ENCODE results near the gene IGF2.

IGF2 gene

DNA sequence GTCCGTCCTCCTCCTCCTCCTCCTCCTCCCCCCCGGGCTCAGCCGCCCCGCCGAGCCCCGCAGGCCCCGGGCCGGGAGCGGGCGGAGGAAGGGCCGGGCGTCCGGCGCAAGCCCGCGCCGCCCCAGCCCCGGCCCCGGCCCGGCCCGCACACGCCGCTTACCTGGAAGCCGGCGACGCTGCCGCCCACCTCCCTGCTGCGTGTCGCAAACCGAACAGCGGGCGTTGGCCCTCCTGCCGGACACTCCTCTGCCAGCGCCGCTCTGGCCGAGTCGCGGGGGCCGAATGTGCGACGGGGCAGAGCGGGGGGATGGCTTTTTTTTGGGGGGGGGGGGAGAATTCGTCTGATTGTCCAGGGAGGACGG is 1.1 kb downstream of the IGF2 start:
- DNase-seq (ENCODE audit: insufficient read length) (no peak), FAIRE-seq (no peak)
- TF ChIP-seq POLR2AphosphoS5 (IDR thresholded peaks at IDR 0.05; ENCODE audit: low read depth, low read length) (no peak), TAF1 (IDR thresholded peaks at IDR 0.05; ENCODE audit: borderline replicate concordance, low read depth, low read length) (no peak), POLR2A (IDR thresholded peaks at IDR 0.05; ENCODE audit: low read depth, low read length) (no peak)

DNA sequence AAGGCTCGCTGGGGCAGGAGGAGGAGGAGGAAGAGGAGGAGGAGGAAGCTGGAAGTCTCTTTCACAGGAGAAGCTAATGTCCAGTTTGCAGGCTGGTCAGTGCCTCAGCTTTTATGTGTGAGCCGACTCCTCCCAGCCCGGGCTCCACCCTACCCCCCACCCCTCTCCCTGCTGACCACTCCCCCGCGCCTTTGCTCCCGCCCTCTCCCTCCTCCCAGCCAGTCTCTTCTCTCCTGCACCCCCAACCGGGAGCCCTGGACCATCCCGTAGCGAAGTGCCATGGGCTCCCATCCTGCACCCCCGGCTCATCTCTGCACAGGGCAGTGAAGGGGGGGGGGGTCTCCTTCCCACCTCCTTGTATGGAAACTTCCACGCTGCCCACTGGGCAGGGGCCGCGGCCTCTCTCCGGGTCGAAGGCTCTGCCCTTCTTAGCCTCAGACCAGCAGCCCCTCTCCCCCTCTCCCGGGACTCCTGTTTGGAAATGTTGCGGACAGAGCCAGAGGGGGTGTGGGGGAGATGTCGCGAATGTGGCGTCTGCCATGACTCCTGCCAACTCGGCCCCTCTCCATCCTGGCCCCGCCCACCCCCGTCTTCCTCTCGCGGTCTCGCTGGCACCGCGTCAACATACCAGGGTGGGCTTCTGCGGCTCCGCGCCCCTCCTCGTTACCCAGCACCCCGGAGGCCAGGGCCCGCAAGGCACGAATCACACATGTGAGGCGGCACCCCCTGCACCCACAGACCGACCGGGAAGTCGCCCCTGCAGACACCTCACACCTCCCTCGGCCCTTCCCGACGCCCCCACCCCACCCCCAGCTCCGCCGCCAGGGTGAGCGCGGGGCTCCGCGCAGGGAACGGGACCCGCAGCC is 1.8 kb downstream of the IGF2 start:
- TF ChIP-seq POLR2AphosphoS5 (IDR thresholded peaks at IDR 0.05; ENCODE audit: low read depth, low read length) (no peak), TAF1 (IDR thresholded peaks at IDR 0.05; ENCODE audit: borderline replicate concordance, low read depth, low read length) (no peak), POLR2A (IDR thresholded peaks at IDR 0.05; ENCODE audit: low read depth, low read length) (no peak)
- FAIRE-seq (no peak), DNase-seq (ENCODE audit: insufficient read length) (no peak)

DNA sequence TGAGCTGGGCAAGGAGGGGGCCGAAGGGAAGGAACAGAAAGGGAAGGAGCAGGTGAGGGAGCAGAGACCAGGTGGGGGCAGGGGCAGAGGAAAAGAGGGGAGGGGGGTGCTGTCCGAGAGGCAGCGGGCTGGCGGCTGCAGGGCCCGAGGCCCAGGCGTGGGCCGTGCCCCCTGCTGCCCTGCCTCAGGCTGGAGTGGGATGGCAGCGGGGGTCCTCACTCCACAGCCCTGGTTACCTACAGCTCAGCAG is 2.3 kb downstream of the IGF2 start:
- DNase-seq (ENCODE audit: insufficient read length) (no peak), FAIRE-seq (no peak)
- TF ChIP-seq POLR2AphosphoS5 (IDR thresholded peaks at IDR 0.05; ENCODE audit: low read depth, low read length), result no peak
- TF ChIP-seq TAF1 (IDR thresholded peaks at IDR 0.05; ENCODE audit: borderline replicate concordance, low read depth, low read length), result no peak
- no peak for TF ChIP-seq POLR2A (IDR thresholded peaks at IDR 0.05; ENCODE audit: low read depth, low read length)

DNA sequence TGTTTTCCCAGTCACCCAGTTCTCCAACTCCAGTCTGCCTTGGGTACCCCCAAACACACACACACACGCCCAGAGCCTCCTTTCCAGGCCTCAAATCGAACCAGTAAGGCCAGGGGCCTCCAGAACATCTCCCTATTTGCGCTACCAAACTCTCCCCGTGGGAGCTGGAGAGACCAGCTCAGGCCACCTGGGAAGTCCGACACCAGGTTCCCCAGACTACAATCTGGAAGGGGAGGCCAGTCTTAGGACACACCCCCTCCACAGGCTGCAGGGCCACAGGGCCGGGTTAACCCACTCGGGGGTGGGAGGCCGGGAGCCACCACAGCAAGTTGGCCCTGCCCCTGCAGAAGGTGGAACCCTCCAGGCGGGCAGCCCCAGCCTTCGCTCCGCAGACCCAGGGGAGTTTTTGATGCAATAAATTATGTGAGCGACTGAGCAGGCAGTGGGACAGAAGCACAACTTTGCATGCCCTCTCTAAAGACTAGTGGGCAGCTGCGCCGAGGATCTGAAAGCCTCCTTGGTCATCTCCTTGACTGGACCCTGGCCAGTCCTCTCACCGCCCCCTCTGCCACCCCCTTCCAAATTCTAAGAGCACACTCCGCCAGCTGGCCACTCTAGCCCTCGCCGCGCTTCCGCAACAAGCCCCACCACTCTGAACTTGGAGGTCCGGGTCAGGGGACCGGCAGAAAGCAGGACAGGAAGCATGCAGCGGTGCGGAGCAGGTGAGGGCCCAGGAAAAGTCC is 2.8 kb downstream of the IGF2 start:
- DNase-seq (ENCODE audit: insufficient read length) (no peak), FAIRE-seq (no peak)
- TF ChIP-seq TAF1 (IDR thresholded peaks at IDR 0.05; ENCODE audit: borderline replicate concordance, low read depth, low read length) (no peak), POLR2AphosphoS5 (IDR thresholded peaks at IDR 0.05; ENCODE audit: low read depth, low read length) (no peak), POLR2A (IDR thresholded peaks at IDR 0.05; ENCODE audit: low read depth, low read length) (no peak)

DNA sequence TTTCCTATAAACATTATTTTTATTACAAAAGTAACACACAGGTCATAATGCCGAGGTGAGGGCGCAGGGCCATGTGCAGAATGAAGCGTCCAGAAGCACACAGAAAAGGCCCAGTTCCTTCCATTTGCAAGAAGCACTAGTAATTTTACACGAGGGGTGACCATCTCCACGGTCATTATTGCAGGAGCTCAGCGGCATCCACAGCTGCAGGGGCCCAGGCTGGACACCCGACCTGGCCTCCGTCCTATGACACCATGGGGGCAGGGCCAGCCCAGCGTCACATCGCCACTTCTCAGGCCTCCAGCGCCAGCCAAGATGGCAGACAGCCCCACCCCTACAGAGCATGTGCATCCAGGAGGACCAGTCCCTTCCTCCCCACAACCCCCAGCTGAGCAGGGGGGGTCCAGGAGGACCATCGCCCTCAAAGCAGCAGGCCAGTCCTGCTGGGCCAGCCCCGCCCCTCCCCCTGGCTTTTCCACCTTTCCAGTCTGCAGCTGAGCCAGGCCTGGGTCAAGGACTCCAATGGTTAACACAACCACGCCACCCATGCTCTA is 3.5 kb downstream of the IGF2 start:
- no peak for DNase-seq (ENCODE audit: insufficient read length)

DNA sequence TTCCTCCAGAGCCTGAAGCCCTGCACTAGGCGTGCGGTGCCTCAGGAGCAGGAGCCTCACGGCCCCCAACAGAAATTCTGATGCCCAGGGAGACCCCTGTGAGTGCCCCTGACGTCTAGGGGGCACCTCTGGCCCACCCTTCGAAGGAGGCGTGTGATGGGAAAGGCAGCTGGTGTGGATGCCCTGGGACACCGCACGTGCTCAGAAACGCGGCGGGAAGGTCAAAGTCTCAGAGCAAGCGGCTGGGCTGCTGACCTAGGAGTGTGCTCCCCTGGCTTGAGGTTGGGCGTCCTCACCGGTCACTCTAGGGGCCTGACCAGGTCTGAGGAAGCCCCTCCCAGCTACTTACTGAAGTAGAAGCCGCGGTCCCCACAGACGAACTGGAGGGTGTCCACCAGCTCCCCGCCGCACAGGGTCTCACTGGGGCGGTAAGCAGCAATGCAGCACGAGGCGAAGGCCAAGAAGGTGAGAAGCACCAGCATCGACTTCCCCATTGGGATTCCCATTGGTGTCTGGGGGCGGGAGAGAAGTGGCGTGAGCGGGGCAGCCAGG is 4.1 kb downstream of the IGF2 start:
- DNase-seq (ENCODE audit: insufficient read length) (no peak), FAIRE-seq (no peak)
- TF ChIP-seq POLR2AphosphoS5 (IDR thresholded peaks at IDR 0.05; ENCODE audit: low read depth, low read length) (no peak), POLR2A (IDR thresholded peaks at IDR 0.05; ENCODE audit: low read depth, low read length) (no peak), TAF1 (IDR thresholded peaks at IDR 0.05; ENCODE audit: borderline replicate concordance, low read depth, low read length) (no peak)

More for the DNA sequence above, 3.5 kb downstream of the IGF2 start:
- FAIRE-seq, result no peak
- TF ChIP-seq TAF1 (IDR thresholded peaks at IDR 0.05; ENCODE audit: borderline replicate concordance, low read depth, low read length) (no peak), POLR2AphosphoS5 (IDR thresholded peaks at IDR 0.05; ENCODE audit: low read depth, low read length) (no peak), POLR2A (IDR thresholded peaks at IDR 0.05; ENCODE audit: low read depth, low read length) (no peak)

DNA sequence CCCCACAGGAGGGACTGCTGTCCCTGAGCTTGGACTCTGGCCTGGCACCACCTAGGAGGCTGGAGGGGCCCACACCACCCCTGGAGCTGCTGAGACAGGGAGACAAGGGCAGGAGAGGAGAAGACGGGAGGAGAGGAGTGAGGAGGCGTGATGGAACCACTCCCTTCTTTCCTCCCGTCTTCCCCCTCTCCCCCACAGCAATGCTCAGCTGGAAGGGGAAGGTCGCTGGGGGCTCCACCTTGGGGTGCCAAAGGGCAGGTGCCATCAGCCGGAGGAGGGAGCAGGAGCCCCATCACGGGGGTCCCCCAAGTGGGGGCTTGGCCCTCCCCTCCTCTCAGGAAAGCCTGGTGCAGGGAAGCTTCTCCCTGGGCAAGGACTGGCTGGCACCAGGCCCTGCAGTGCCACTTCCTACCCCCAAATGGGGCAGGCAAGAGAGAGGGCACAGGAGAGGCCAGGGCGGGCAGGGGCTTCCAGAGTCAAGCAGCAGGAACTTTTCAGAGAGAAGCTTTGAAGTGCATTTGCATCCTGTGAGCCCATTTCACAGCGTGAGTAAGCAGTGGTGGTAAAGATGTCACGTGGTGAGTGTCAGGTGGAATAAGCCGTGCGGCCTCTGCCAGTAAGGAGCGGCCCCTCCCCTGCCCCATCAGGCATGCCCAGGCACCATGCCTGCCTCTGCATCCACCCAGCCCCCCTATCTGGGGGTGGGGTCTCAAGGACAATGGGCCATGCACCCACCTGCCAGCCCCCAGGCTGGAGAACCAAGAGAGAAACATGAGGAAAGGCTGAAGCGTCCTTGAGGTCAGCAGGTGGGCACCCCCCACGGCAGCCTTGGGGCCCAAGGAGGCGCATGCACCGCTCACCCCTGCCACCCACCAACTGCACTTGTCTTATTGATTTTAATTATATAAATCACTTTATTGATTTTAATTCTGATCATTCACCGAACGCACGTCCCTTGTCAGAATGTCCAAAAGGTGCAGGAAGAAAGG is 4.9 kb downstream of the IGF2 start:
- FAIRE-seq (no peak), DNase-seq (ENCODE audit: insufficient read length) (no peak)
- TF ChIP-seq TAF1 (IDR thresholded peaks at IDR 0.05; ENCODE audit: borderline replicate concordance, low read depth, low read length), result no peak
- TF ChIP-seq POLR2A (IDR thresholded peaks at IDR 0.05; ENCODE audit: low read depth, low read length), result no peak
- TF ChIP-seq POLR2AphosphoS5 (IDR thresholded peaks at IDR 0.05; ENCODE audit: low read depth, low read length), result no peak

DNA sequence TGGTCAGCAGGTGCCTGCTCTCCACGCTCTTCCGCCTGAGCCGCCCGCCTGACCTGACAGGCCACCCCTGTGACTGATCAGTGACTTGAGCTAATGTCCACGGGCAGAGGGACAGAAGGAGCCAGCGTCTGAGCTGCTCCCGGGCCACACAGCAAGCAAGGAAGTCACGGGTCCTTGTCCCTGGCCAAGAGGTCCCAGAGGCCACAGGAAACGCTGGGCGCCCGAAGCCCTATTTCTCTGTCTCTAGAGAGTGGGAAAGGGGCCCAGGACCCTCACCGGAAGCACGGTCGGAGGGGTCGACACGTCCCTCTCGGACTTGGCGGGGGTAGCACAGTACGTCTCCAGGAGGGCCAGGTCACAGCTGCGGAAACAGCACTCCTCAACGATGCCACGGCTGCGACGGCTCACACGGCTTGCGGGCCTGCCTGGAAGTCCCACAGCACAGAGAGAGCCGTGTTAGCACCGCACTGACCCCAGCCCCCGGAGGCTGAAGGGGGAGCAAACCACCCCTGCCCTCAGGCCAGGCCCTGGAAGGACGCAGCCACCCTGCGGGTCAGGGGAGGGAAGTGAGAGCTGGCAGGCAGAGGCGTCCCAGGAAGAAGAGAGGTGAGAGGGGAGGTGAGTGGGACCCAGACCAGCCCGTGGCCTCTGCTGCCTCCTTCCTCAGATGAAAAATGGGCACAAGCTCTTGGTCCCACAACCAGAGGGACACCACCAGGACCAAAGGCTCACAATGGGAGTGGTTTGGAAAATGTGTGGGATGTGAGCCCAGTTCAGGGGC is 5.8 kb downstream of the IGF2 start:
- TF ChIP-seq TAF1 (IDR thresholded peaks at IDR 0.05; ENCODE audit: borderline replicate concordance, low read depth, low read length), result no peak
- no peak for TF ChIP-seq POLR2A (IDR thresholded peaks at IDR 0.05; ENCODE audit: low read depth, low read length)
- no peak for TF ChIP-seq POLR2AphosphoS5 (IDR thresholded peaks at IDR 0.05; ENCODE audit: low read depth, low read length)
- DNase-seq (ENCODE audit: insufficient read length), result no peak
- no peak for FAIRE-seq

DNA sequence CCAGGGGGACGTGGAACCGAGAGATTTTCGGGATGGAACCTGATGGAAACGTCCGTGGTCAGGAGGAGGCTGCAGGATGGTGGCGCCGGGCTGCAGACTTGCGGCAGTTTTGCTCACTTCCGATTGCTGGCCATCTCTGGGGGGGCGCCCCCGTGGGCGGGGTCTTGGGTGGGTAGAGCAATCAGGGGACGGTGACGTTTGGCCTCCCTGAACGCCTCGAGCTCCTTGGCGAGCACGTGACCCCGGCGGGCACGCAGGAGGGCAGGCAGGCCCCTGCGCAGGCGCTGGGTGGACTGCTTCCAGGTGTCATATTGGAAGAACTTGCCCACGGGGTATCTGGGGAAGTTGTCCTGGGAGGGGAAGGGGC is 6.3 kb downstream of the IGF2 start:
- TF ChIP-seq POLR2AphosphoS5 (IDR thresholded peaks at IDR 0.05; ENCODE audit: low read depth, low read length) (no peak), POLR2A (IDR thresholded peaks at IDR 0.05; ENCODE audit: low read depth, low read length) (no peak), TAF1 (IDR thresholded peaks at IDR 0.05; ENCODE audit: borderline replicate concordance, low read depth, low read length) (no peak)
- no peak for FAIRE-seq
- no peak for DNase-seq (ENCODE audit: insufficient read length)

DNA sequence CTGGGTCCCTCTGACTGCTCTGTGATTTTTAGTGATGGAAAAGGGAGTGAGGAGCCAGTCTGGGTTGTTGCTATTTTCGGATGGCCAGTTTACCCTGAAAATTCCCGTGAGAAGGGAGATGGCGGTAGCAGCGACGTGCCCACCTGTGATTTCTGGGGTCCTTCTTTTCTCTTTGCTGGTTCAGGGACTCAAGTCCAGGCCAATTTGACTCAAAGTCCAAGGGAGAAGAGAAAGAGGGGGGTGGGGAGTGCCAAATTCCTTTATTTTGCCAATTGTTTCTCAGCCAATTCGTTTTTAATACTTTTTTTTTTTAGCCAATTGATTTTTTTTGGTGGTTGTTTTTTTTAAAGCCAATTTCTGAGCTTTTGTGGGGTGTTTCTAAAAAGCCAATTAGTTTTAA is 6.9 kb downstream of the IGF2 start:
- DNase-seq (ENCODE audit: insufficient read length) (no peak), FAIRE-seq (no peak)
- no peak for TF ChIP-seq POLR2AphosphoS5 (IDR thresholded peaks at IDR 0.05; ENCODE audit: low read depth, low read length)
- TF ChIP-seq TAF1 (IDR thresholded peaks at IDR 0.05; ENCODE audit: borderline replicate concordance, low read depth, low read length), result no peak
- no peak for TF ChIP-seq POLR2A (IDR thresholded peaks at IDR 0.05; ENCODE audit: low read depth, low read length)

Data from GM12892 (cell line).